Left kidney (tissue), 2 donors: ENCODE measurements around the gene MARCHF3. TPM values are rescaled to one million over a fixed set of nuclear protein-coding genes. Genes with fewer than 3 reads are reported as not detected.

Experiments
- DNase-seq: peaks from one replicate; pipeline ENCODE4 v3.0.0-alpha.2; 2013
- polyA plus RNA-seq: library from polyadenylated mRNA; unstranded; fragments of 120-200 nt; gene quantifications from one replicate; pipeline ENCODE4 v1.2.1, GENCODE V29; 2013; ENCODE audit not compliant: insufficient read length

MARCHF3 gene
- polyA plus RNA-seq, 1 donor, result 8.0 TPM

GRCh38 chr5:126983874-126984266 lies 46.5 kb downstream of the MARCHF3 start:
- no peak for DNase-seq

DNA sequence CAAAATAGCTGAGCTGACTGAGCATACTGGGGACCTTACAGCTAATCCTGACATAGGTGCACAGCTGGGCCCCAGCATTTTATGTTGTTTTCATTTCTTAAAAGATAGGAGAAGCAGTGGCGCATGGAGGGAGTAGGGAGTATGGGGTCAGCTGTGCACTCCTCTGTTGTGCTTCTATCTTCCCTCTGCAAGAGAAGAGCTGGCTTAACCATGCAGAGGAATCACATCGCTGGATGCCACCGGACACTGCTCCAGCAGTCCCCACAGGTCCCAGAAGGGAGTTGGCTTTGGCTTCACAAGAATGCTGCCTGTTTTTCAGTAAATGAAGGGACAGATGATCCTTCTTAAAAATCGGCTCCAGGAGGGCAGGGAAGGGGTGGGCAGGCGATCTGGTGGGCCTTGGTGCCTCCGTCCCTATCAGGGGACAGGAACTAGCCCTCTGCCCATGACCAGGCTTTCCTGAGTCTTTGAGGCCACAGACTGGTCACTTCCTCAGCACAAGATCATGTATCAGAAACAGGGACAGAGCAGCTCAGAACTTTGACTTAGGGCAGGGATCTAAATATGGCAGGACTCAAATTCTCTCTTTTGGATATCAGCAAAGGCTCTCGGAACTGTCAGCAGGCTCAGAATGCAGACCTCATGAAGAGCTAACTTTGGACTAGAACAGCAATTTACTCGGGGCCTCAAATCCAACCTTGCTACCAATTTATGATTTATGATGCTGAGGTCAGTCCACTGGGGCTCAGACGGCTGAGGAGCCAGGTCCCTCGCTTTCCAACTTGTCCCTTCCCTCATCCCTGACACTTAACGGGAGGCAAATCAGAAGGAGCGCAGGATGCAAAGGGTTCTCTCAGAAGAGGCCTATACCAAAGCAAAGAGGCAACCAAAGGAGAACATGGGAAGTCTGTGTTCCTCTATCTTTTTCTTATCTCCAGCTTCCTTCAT lies 47.2 kb downstream of the MARCHF3 start:
- no peak for DNase-seq

- DNase-seq, result no peak
These were observed 48.2 kb downstream of the MARCHF3 start for GRCh38 chr5:126982202-126982601.

DNA sequence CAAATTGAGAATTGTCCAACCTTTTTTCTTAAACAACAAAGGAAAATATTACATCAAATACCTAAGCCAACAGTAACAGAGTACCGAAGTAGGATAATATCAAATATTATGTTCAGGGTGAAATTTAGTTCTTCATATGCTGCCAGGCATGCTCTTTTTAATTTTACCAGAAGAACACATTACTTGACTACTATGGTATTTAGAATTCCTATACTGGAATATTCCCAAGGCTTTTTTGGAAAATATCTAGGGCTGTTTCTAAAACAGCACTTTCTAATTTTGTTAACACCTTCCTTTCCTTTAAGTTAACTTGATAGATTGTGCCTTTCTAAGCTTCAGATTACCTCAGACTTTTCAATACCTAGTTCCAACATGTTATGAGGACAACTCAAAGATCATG lies 48.7 kb downstream of the MARCHF3 start:
- DNase-seq, result no peak

DNA sequence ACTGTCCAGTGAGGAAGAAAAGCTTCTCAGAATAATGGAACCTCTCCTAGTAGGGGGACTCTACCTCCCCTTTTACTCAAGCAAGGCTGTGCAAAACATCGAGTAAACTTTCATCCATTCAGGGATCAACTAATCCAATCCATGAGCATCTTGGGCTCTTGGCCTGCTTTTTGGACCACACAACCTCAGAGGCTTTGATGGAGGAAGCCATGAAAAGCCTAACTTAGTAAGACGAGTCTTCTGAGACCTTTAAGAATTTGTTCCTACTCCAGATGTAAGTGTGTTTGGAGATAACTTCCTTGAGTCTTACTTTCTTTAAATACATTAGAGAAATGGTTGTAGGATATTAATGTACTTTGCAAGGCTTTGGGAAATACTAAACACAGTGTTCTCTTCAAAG lies 49.1 kb downstream of the MARCHF3 start:
- no peak for DNase-seq

- no peak for DNase-seq
These were observed 52.1 kb downstream of the MARCHF3 start for GRCh38 chr5:126978258-126978657.

GRCh38 chr5:126976520-126977172 lies 53.7 kb downstream of the MARCHF3 start:
- no peak for DNase-seq

- DNase-seq, result no peak
These were observed 54.6 kb downstream of the MARCHF3 start for GRCh38 chr5:126975796-126976195.

GRCh38 chr5:126973193-126973592 lies 57.2 kb downstream of the MARCHF3 start:
- DNase-seq, result no peak

- DNase-seq, result no peak
These were observed 58.1 kb downstream of the MARCHF3 start for GRCh38 chr5:126972062-126972895.

DNA sequence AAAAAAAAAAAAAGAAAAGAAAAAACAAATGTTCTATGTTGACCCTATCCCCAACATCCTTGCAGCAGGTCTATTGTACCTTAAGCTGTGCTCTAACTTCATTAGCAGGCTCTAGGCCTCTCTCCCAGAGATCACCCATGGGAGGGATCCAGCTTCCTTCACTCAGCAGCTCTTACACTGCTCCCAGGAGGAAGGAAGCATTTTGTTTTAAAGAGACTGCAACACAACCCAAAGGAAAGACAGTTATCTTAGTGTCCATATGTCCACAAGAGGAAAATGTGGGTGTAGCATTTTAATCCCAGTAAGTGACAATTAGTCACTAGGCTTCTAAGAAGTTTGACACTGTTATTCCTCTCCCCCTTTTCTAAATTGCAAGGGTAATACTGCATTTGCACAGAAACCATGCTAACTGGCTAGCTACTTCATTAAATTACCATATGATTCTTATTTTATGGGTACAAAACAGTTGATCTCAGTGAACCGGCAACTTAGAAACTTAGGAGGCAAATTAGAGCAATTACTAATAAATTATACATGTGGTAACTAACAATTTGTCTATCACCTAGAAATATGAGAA lies 58.8 kb downstream of the MARCHF3 start:
- DNase-seq, result no peak

GRCh38 chr5:126970517-126971017 lies 59.8 kb downstream of the MARCHF3 start:
- DNase-seq, result no peak

GRCh38 chr5:126969548-126969947 lies 60.8 kb downstream of the MARCHF3 start:
- DNase-seq, result no peak

DNA sequence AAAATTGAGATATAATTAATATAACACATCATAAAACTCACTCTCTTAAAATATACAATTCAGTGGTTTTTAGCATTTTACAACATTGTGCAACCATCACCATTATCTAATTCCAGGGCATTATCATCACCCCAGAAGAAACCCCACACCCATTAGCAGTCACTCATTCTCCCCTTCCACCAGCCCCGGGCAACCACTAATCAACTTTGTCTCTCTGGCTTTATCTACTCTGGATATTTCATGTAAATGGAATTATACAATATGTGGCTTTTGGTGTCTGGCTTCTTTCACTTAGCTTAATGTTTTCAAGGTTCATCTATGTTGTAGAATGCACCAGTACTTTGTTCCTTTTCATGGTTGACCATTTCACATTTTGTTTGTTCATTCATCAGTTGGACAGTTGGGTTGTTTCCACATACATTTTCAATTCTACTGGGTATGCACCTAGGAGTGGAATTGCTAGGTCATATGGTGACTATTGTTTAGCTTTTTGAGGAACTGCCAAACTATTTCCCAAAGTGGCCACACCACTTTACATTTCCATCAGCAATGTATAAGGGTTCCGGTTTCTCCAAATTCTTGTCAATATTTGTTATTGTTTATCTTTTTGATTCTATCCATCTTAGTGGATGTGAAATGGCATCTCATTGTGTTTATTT lies 62.4 kb downstream of the MARCHF3 start:
- no peak for DNase-seq

DNA sequence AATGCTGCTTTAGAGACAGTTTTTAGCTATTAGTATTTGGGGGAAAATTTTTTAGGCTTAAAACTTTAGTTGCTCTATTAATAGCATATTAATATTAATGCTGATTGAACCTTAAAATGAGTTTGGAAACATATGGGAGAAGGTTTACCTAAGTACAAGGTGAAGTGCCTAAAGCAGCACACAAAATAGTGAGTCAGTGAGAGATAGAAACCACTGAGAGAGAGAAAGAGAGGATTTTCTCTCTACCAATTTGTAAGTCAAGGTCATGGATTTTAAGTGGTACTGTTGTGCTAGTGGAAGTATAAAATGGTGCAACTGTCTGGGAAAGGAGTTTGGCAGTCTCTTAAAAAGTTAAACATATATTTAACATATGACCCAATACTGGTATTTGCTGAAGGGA lies 64.9 kb downstream of the MARCHF3 start:
- DNase-seq, result no peak

- DNase-seq, result no peak
These were observed 65.3 kb downstream of the MARCHF3 start for GRCh38 chr5:126965061-126965475.

- no peak for DNase-seq
These were observed 66.5 kb downstream of the MARCHF3 start for GRCh38 chr5:126963822-126964375.

- DNase-seq, result no peak
These were observed 68.7 kb downstream of the MARCHF3 start for GRCh38 chr5:126961702-126962101.

GRCh38 chr5:126961128-126961527 lies 69.2 kb downstream of the MARCHF3 start:
- DNase-seq, result no peak

- no peak for DNase-seq
These were observed 71.2 kb downstream of the MARCHF3 start for GRCh38 chr5:126959188-126959587.

- DNase-seq, result no peak
These were observed 73.4 kb downstream of the MARCHF3 start for GRCh38 chr5:126956991-126957390.
